ENCODE measurements around the gene CNKSR3. TPM values are rescaled to one million over a fixed set of nuclear protein-coding genes. Genes with fewer than 3 reads are reported as not detected.
A peak's percentile ranks its signal among the peaks of the same experiment; 100 is the strongest.

The CNKSR3 gene
- polyA plus RNA-seq, 1 donor from 2014 or later = 3.0 TPM

GRCh38 chr6:154408891-154409500 lies 101.5 kb downstream of the CNKSR3 start:
- Histone ChIP-seq H3K4me3 (ENCODE audit: low read length) (no peak overlapping the region), H3K36me3 (ENCODE audit: insufficient read depth, low read length) (no peaks in the 10 kb centered on the region), H3K79me2 (replicated peaks; ENCODE audit: insufficient read depth, low read length) (no peaks in the 10 kb centered on the region), H3K9ac (ENCODE audit: low read length) (no peak overlapping the region), H3K27me3 (ENCODE audit: insufficient read depth, low read depth, low read length) (no peaks in the 10 kb centered on the region), H3F3A (ENCODE audit: insufficient read depth, low read length, poor library complexity, severe bottlenecking) (no peaks in the 10 kb centered on the region), H4K20me1 (ENCODE audit: insufficient read depth) (no peaks in the 10 kb centered on the region), H3K9me3 (ENCODE audit: low read length) (no peaks in the 10 kb centered on the region), H3K4me2 (ENCODE audit: low read length) (no peak overlapping the region), H3K27ac (ENCODE audit: low read length) (no peak overlapping the region), H2AFZ (ENCODE audit: low read depth, low read length) (no peak overlapping the region), H3K9me2 (ENCODE audit: insufficient read depth, low read length) (no peaks in the 10 kb centered on the region)
- TF ChIP-seq MXI1 (conservative IDR thresholded peaks at IDR 0.05; ENCODE audit: poor library complexity, severe bottlenecking) = no peak
- TF ChIP-seq TAF1 (IDR thresholded peaks at IDR 0.05; ENCODE audit: low read depth) = no peak
- TF ChIP-seq SMC3 (conservative IDR thresholded peaks at IDR 0.05; ENCODE audit: poor library complexity) = peak; percentile 37
- peak; percentile 16 for TF ChIP-seq CTCF (IDR thresholded peaks at IDR 0.05; ENCODE audit: poor library complexity, severe bottlenecking)
- no peak for TF ChIP-seq EP300 (conservative IDR thresholded peaks at IDR 0.05; ENCODE audit: poor library complexity, severe bottlenecking)
- TF ChIP-seq EZH2 (IDR thresholded peaks at IDR 0.05; ENCODE audit: borderline replicate concordance, insufficient read depth, low read length, poor library complexity, severe bottlenecking) = no peak
- peak; percentile 41 for TF ChIP-seq RAD21 (conservative IDR thresholded peaks at IDR 0.05)
- TF ChIP-seq POLR2AphosphoS5 (IDR thresholded peaks at IDR 0.05) = no peak
- no peak for TF ChIP-seq REST (IDR thresholded peaks at IDR 0.05; ENCODE audit: borderline replicate concordance)

DNA sequence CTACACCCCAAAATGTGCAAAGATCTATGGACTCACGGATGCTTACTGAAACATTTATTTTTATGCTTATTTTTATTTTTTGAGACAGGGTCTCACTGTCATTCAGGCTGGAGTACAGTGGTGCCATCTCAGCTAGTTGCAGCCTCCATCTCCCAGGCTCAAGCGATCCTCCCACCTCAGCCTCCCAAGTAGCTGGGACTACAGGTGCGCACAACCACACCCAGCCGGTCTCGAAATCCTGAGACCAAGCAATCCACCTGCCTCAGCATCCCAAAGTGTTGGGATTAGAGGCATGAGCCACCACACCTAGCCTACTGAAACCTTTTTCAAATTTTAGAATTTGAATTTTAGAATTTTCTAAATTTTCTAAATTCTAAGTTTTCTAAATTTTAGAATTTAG lies 103.0 kb downstream of the CNKSR3 start:
- Histone ChIP-seq H3K36me3 (ENCODE audit: insufficient read depth, low read length) (no peaks in the 10 kb centered on the region), H3K9me2 (ENCODE audit: insufficient read depth, low read length) (no peaks in the 10 kb centered on the region), H2AFZ (ENCODE audit: low read depth, low read length) (no peak overlapping the region), H3F3A (ENCODE audit: insufficient read depth, low read length, poor library complexity, severe bottlenecking) (no peaks in the 10 kb centered on the region), H3K9me3 (ENCODE audit: low read length) (no peaks in the 10 kb centered on the region), H3K4me2 (ENCODE audit: low read length) (no peak overlapping the region), H3K79me2 (replicated peaks; ENCODE audit: insufficient read depth, low read length) (no peaks in the 10 kb centered on the region), H3K27me3 (ENCODE audit: insufficient read depth, low read depth, low read length) (no peaks in the 10 kb centered on the region), H3K9ac (ENCODE audit: low read length) (no peak overlapping the region), H4K20me1 (ENCODE audit: insufficient read depth) (no peaks in the 10 kb centered on the region), H3K4me3 (ENCODE audit: low read length) (no peak overlapping the region), H3K27ac (ENCODE audit: low read length) (no peak overlapping the region)
- TF ChIP-seq EP300 (conservative IDR thresholded peaks at IDR 0.05; ENCODE audit: poor library complexity, severe bottlenecking) = no peak
- TF ChIP-seq TAF1 (IDR thresholded peaks at IDR 0.05; ENCODE audit: low read depth) = no peak

All from neural cell (in vitro differentiated cells).